ENCODE measurements around the gene SLC35G1. TPM values are rescaled to one million over a fixed set of nuclear protein-coding genes. Genes with fewer than 3 reads are reported as not detected.

Gene SLC35G1
- polyA plus RNA-seq, 3 donors, result 0.52 to 0.94 (median 0.67) TPM

GRCh38 chr10:93917064-93917391 lies 23.2 kb downstream of the SLC35G1 start:
- peaks cover 0 to under 1% (median 0%) of the 10 kb centered on the region in 7 donors for H3K9me3 Mint-ChIP-seq

GRCh38 chr10:93917821-93918220 lies 24.0 kb downstream of the SLC35G1 start:
- Histone ChIP-seq H3K4me2 (replicated peaks; ENCODE audit: extremely low read depth, low read length, poor library complexity, severe bottlenecking) (no peak overlapping the region), H3K4me3 (replicated peaks in 1 of 3; ENCODE audit: low read depth in 2 of 3, low read length in 3 of 3) (no peak overlapping the region), H3K79me2 (ENCODE audit: insufficient read depth, low read length) (no peaks in the 10 kb centered on the region), H3K9ac (ENCODE audit: insufficient read depth, low read length, poor library complexity, severe bottlenecking) (no peak overlapping the region), H3K36me3 (replicated peaks in 1 of 2; ENCODE audit: control insufficient read depth in 1 of 2, insufficient read depth in 2 of 2, low read length in 2 of 2) (peaks cover 0 to 4% of the 10 kb centered on the region in 2 donors), H3K27ac (ENCODE audit: low read depth in 1 of 2, low read length in 2 of 2) (no peak overlapping the region), H3K4me1 (ENCODE audit: control insufficient read depth in 1 of 2, insufficient read depth in 2 of 2, low read length in 2 of 2) (no peaks in the 10 kb centered on the region), H3K27me3 (ENCODE audit: control insufficient read depth in 2 of 2, insufficient read depth in 2 of 2, low read length in 2 of 2) (no peaks in the 10 kb centered on the region), H4K20me1 (ENCODE audit: insufficient read depth, low read length) (no peaks in the 10 kb centered on the region), H2AFZ (ENCODE audit: insufficient read depth, low read depth, low read length, poor library complexity, severe bottlenecking) (no peak overlapping the region), H3K9me3 (replicated peaks in 1 of 2; ENCODE audit: control insufficient read depth in 1 of 2, insufficient read depth in 1 of 2, low read length in 2 of 2) (no peaks in the 10 kb centered on the region)
- 100% methylated on average over 1 of the region's 2 CpGs for WGBS (ENCODE audit: insufficient coverage)
- Mint-ChIP-seq H3K9me3 (no peaks in the 10 kb centered on the region), H3K4me3 (no peak overlapping the region), H3K27me3 (ENCODE audit: low read depth in 3 of 3) (peaks cover 0 to 2% (median 0%) of the 10 kb centered on the region in 3 donors), H3K4me1 (no peaks in the 10 kb centered on the region), H3K36me3 (peaks cover 5 to 11% of the 10 kb centered on the region in 2 donors), H3K27ac (no peak overlapping the region)
- DNase-seq, result no peak
- intact Hi-C loops (cut with micrococcal nuclease), result no loop called here
- TF ChIP-seq CTCF (IDR thresholded peaks at IDR 0.05), result no peak

More at GRCh38 chr10:93917064-93917391, 23.2 kb downstream of the SLC35G1 start:
- H3K27ac Mint-ChIP-seq, result no peak overlapping the region
- DNase-seq, result no peak
- no peaks in the 10 kb centered on the region for H3K4me1 ChIP-seq (ENCODE audit: control insufficient read depth in 1 of 2, insufficient read depth in 2 of 2, low read length in 2 of 2)
- intact Hi-C loops (cut with micrococcal nuclease), result no loop called here
- no peak overlapping the region for H3K9ac ChIP-seq (ENCODE audit: insufficient read depth, low read length, poor library complexity, severe bottlenecking)
- H3K4me3 Mint-ChIP-seq, result no peak overlapping the region
- no peaks in the 10 kb centered on the region for H3K4me1 Mint-ChIP-seq
- H3K27ac ChIP-seq (ENCODE audit: low read depth in 1 of 2, low read length in 2 of 2), result no peak overlapping the region
- H2AFZ ChIP-seq (ENCODE audit: insufficient read depth, low read depth, low read length, poor library complexity, severe bottlenecking), result no peak overlapping the region
- no peaks in the 10 kb centered on the region for H4K20me1 ChIP-seq (ENCODE audit: insufficient read depth, low read length)
- 95% methylated on average over 4 of the region's 10 CpGs for WGBS (ENCODE audit: insufficient coverage)
- no peaks in the 10 kb centered on the region for H3K9me3 ChIP-seq (replicated peaks in 1 of 2; ENCODE audit: control insufficient read depth in 1 of 2, insufficient read depth in 1 of 2, low read length in 2 of 2)
- H3K27me3 ChIP-seq (ENCODE audit: control insufficient read depth in 2 of 2, insufficient read depth in 2 of 2, low read length in 2 of 2), result no peaks in the 10 kb centered on the region
- peaks cover 0 to 5% of the 10 kb centered on the region in 2 donors for H3K36me3 ChIP-seq (replicated peaks in 1 of 2; ENCODE audit: control insufficient read depth in 1 of 2, insufficient read depth in 2 of 2, low read length in 2 of 2)
- peaks cover 6 to 10% of the 10 kb centered on the region in 2 donors for H3K36me3 Mint-ChIP-seq
- no peak for TF ChIP-seq CTCF (IDR thresholded peaks at IDR 0.05)
- no peaks in the 10 kb centered on the region for H3K79me2 ChIP-seq (ENCODE audit: insufficient read depth, low read length)
- H3K4me2 ChIP-seq (replicated peaks; ENCODE audit: extremely low read depth, low read length, poor library complexity, severe bottlenecking), result no peak overlapping the region
- H3K27me3 Mint-ChIP-seq (ENCODE audit: low read depth in 3 of 3), result peaks cover 0 to 2% (median 0%) of the 10 kb centered on the region in 3 donors
- H3K4me3 ChIP-seq (replicated peaks in 1 of 3; ENCODE audit: low read depth in 2 of 3, low read length in 3 of 3), result no peak overlapping the region

All from CD14-positive monocyte (primary cell).